ENCODE measurements around the gene RCOR3.

The RCOR3 gene

DNA sequence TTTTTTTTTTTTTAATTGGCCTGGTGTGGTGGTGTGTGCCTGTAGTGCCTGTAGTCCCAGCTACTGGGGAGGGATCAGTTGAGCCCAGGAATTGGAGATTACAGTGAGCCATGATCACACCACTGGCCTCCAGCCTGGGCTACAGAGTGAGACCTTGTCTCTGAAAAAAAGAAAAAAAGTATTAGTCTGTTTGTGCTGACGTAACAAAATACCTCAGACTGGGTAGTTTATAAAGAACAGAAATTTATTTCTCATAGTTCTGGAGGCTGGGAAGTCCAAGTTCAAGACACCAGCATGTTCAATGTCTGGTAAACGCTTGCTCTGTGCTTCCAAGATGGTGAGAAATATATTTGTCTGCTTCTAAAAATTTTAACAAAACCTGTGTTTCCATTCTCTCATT is 93.3 kb downstream of the RCOR3 start:
- TF ChIP-seq, protein P1, sequence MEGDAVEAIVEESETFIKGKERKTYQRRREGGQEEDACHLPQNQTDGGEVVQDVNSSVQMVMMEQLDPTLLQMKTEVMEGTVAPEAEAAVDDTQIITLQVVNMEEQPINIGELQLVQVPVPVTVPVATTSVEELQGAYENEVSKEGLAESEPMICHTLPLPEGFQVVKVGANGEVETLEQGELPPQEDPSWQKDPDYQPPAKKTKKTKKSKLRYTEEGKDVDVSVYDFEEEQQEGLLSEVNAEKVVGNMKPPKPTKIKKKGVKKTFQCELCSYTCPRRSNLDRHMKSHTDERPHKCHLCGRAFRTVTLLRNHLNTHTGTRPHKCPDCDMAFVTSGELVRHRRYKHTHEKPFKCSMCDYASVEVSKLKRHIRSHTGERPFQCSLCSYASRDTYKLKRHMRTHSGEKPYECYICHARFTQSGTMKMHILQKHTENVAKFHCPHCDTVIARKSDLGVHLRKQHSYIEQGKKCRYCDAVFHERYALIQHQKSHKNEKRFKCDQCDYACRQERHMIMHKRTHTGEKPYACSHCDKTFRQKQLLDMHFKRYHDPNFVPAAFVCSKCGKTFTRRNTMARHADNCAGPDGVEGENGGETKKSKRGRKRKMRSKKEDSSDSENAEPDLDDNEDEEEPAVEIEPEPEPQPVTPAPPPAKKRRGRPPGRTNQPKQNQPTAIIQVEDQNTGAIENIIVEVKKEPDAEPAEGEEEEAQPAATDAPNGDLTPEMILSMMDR (IDR thresholded peaks at IDR 0.05; ENCODE audit: insufficient read depth, low read length, poor library complexity, severe bottlenecking), result no peak
- no peak for TF ChIP-seq EZH2phosphoT487 (conservative IDR thresholded peaks at IDR 0.05; ENCODE audit: low read length)
- H3K27me3 ChIP-seq (ENCODE audit: low read length), result no peaks in the 10 kb centered on the region
- peaks cover 5% of the 10 kb centered on the region; the same call in 1 of the 2 replicates for H3K9me3 ChIP-seq (ENCODE audit: insufficient read depth, low read length)
- no peak overlapping the region for H2AFZ ChIP-seq (ENCODE audit: low read depth, low read length, severe bottlenecking)
- no peaks in the 10 kb centered on the region for H3K36me3 ChIP-seq (ENCODE audit: low read length)
- no peak overlapping the region for H3K9ac ChIP-seq (ENCODE audit: low read length)
- H3F3A ChIP-seq (ENCODE audit: insufficient read depth), result no peaks in the 10 kb centered on the region
- H3K4me2 ChIP-seq (ENCODE audit: low read depth, low read length, poor library complexity, severe bottlenecking), result no peak overlapping the region
- no peaks in the 10 kb centered on the region for H4K20me1 ChIP-seq (ENCODE audit: low read depth, low read length)
- H3K4me3 ChIP-seq (ENCODE audit: insufficient read depth, low read length, poor library complexity, severe bottlenecking), result no peak overlapping the region
- 0 out of 2 replicates have a peak, but pooled peaks cover 4% of the 10 kb centered on the region for H3K79me2 ChIP-seq (ENCODE audit: insufficient read depth, low read length)
- no peak overlapping the region for H3K27ac ChIP-seq (ENCODE audit: low read depth, low read length)
- no peaks in the 10 kb centered on the region for H3K9me2 ChIP-seq (replicated peaks; ENCODE audit: insufficient read depth, low read length)

DNA sequence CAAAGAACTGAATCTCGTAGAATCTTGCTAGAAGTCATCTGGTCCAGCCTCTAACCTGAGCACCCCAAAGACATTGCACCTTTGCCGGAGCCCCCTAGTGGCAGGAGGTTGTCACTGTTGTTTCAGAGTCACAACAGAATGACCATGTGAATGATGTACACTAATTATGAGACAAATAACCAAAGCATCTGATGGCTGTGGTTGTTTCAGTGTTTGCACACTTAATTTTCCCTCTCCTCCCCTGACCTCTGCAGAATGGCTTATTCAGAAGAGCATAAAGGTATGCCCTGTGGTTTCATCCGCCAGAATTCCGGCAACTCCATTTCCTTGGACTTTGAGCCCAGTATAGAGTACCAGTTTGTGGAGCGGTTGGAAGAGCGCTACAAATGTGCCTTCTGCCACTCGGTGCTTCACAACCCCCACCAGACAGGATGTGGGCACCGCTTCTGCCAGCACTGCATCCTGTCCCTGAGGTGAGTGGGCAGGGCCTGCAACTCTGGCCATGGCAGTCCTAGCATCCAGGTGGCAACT is 93.9 kb downstream of the RCOR3 start:
- Histone ChIP-seq H3K4me3 (ENCODE audit: insufficient read depth, low read length, poor library complexity, severe bottlenecking) (no peak overlapping the region), H3K27me3 (ENCODE audit: low read length) (no peaks in the 10 kb centered on the region), H3K4me2 (ENCODE audit: low read depth, low read length, poor library complexity, severe bottlenecking) (peak overlapping the region; percentile 20), H3K79me2 (ENCODE audit: insufficient read depth, low read length) (0 out of 2 replicates have a peak, but pooled peaks cover 4% of the 10 kb centered on the region), H2AFZ (ENCODE audit: low read depth, low read length, severe bottlenecking) (no peak overlapping the region), H3K36me3 (ENCODE audit: low read length) (no peaks in the 10 kb centered on the region), H3F3A (ENCODE audit: insufficient read depth) (no peaks in the 10 kb centered on the region), H3K9ac (ENCODE audit: low read length) (no peak overlapping the region), H3K27ac (ENCODE audit: low read depth, low read length) (no peak overlapping the region), H3K9me2 (replicated peaks; ENCODE audit: insufficient read depth, low read length) (no peaks in the 10 kb centered on the region), H3K9me3 (ENCODE audit: insufficient read depth, low read length) (peaks cover 5% of the 10 kb centered on the region; the same call in 1 of the 2 replicates), H4K20me1 (ENCODE audit: low read depth, low read length) (no peaks in the 10 kb centered on the region)
- TF ChIP-seq EZH2phosphoT487 (conservative IDR thresholded peaks at IDR 0.05; ENCODE audit: low read length), result no peak
- TF ChIP-seq, protein P1 (IDR thresholded peaks at IDR 0.05; ENCODE audit: insufficient read depth, low read length, poor library complexity, severe bottlenecking), result peak; percentile 93

DNA sequence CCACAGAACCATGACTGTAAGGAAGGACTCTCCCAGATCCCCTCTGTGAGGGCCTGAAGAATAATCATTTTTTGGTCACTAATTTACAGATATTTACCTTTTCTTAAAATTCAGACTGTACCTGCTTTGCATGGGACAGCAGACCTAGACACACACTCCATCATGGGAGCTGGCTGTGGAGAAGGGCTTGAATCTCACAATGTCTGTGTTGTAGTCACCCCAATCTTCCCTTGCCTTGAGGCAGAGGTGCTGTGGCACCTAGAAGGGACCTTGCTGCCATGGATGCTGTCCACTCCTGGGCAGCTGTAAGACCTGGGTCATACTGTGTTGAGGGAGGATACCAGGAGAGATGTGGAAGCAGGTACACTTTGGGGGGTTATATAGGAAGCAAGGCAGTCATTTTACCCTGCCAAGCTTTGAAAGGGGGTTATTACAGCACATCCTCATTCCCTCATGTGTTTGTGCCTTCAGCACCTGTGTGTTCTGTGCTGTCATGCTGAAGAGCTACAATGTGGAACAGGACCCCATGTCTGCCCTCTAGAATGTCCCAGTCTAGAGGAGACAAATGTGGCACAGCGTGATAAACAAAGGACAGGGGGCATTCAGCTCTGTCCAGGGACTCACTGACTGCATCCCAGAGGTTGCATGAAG is 94.5 kb downstream of the RCOR3 start:
- Histone ChIP-seq H3K9me2 (replicated peaks; ENCODE audit: insufficient read depth, low read length) (no peaks in the 10 kb centered on the region), H3K36me3 (ENCODE audit: low read length) (no peaks in the 10 kb centered on the region), H2AFZ (ENCODE audit: low read depth, low read length, severe bottlenecking) (no peak overlapping the region), H3K79me2 (ENCODE audit: insufficient read depth, low read length) (0 out of 2 replicates have a peak, but pooled peaks cover 4% of the 10 kb centered on the region), H3F3A (ENCODE audit: insufficient read depth) (no peaks in the 10 kb centered on the region), H3K4me3 (ENCODE audit: insufficient read depth, low read length, poor library complexity, severe bottlenecking) (no peak overlapping the region), H3K27me3 (ENCODE audit: low read length) (no peaks in the 10 kb centered on the region), H3K9ac (ENCODE audit: low read length) (no peak overlapping the region), H3K9me3 (ENCODE audit: insufficient read depth, low read length) (peaks cover 5% of the 10 kb centered on the region; the same call in 1 of the 2 replicates), H4K20me1 (ENCODE audit: low read depth, low read length) (no peaks in the 10 kb centered on the region), H3K27ac (ENCODE audit: low read depth, low read length) (no peak overlapping the region), H3K4me2 (ENCODE audit: low read depth, low read length, poor library complexity, severe bottlenecking) (no peak overlapping the region)
- TF ChIP-seq EZH2phosphoT487 (conservative IDR thresholded peaks at IDR 0.05; ENCODE audit: low read length), result no peak
- TF ChIP-seq, protein P1 (IDR thresholded peaks at IDR 0.05; ENCODE audit: insufficient read depth, low read length, poor library complexity, severe bottlenecking), result no peak

Measured in SU-DHL-6 (cell line).